Spinal cord (tissue), 10 donors: ENCODE data around the gene VSX1. TPM values are rescaled to one million over a fixed set of nuclear protein-coding genes. Genes with fewer than 3 reads are reported as not detected.

Experiments
- DNase-seq, 6 donors: peaks; one replicate each; pipeline versions ENCODE4 v3.0.0 to v3.0.0-alpha.2; 2013 to 2015; ENCODE audit warnings: low spot score in 6 of 6, low read depth in 4 of 6
- H3K27ac ChIP-seq: one replicate; pipeline ENCODE4 v1.5.1; 2013; ENCODE audit warnings: low read depth, low read length, control low read depth
- H3K27me3 ChIP-seq: one replicate; pipeline ENCODE4 v1.6.1; 2013; ENCODE audit warnings: low read length; ENCODE audit not compliant: control insufficient read depth, insufficient read depth
- H3K36me3 ChIP-seq: one replicate; pipeline ENCODE4 v1.6.1; 2013; ENCODE audit warnings: low read length; ENCODE audit not compliant: control insufficient read depth, insufficient read depth
- H3K4me1 ChIP-seq: one replicate; pipeline ENCODE4 v1.6.1; 2013; ENCODE audit warnings: low read length; ENCODE audit not compliant: control insufficient read depth, insufficient read depth
- H3K4me3 ChIP-seq: one replicate; pipeline ENCODE4 v1.5.1; 2013; ENCODE audit warnings: low read depth, low read length, control low read depth
- H3K9me3 ChIP-seq: one replicate; pipeline ENCODE4 v1.6.1; 2013; ENCODE audit warnings: low read length; ENCODE audit not compliant: control insufficient read depth, insufficient read depth
- WGBS: methylation state at CpG from one replicate; pipeline ENCODE4 v1.1.5; 2013; ENCODE audit warnings: missing lambda C conversion rate; ENCODE audit not compliant: insufficient coverage; 5-methylcytosine and 5-hydroxymethylcytosine counted together
- polyA plus RNA-seq, 2 donors: library from polyadenylated mRNA; unstranded; fragments of 120-200 nt; gene quantifications; one replicate each; pipeline ENCODE4 v1.2.1, GENCODE V29; 2013; ENCODE audit not compliant: insufficient read length in 2 of 2
- total RNA-seq, 2 donors: library from RNA; depleted of rRNA in 1 of 2; stranded (reverse); fragments of 120-200 nt in 1 of 2; fragments of >200 nt in 1 of 2; gene quantifications; one replicate each; pipeline versions ENCODE4 v1.2.3 to v1.2.4, GENCODE V29; 2013 to 2014
- donor health status: healthy.

VSX1 gene
- total and polyA plus RNA-seq, 4 donors: 0.11 to 1.1 (median 0.75) TPM

DNA sequence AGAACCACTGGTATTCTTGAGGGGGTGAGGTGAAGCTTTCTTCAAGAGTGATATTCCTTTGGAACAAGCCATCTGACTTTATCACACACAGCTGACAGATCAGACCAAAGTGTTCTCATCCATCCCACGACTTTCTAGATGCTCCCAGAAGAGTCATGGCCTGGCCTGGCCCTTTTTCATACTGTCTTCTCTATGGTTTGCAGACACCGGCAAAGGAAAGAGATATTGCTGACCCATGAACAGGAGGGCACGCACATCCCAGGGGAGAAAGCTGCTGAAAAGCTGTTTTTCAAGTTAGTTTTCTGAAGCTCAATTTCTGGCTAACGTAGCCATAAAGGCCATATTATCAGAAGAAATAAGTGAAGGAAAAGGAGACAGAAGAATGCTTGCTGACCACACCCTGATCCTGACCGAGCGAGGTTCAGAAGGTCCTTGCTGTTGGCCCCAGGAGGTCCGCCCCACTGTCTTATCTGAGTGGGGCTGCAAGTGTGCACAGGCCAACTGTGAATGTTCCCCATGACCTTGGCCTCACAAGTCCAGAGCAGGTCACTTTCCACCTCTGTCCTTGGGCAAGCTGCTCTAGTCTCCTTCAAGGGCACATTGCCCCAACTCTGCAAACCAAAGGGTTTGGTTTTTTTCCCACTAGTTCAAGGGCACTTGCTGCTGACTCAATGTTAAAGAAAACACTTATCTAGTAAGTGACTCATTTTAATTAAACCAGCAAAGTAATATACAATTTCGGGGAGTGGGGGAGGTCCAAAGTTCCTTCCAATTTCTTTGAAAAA lies 26.0 kb downstream of the VSX1 start:
- Histone ChIP-seq H3K36me3 (peaks cover 3% of the 10 kb centered on the region), H3K27ac (no peak overlapping the region), H3K4me3 (peak overlapping the region; percentile 76), H3K9me3 (no peaks in the 10 kb centered on the region), H3K4me1 (peaks cover 70% of the 10 kb centered on the region), H3K27me3 (peaks cover 10% of the 10 kb centered on the region)
- WGBS: 78% methylated on average over 6 of the region's 8 CpGs
- no peak for DNase-seq

DNA sequence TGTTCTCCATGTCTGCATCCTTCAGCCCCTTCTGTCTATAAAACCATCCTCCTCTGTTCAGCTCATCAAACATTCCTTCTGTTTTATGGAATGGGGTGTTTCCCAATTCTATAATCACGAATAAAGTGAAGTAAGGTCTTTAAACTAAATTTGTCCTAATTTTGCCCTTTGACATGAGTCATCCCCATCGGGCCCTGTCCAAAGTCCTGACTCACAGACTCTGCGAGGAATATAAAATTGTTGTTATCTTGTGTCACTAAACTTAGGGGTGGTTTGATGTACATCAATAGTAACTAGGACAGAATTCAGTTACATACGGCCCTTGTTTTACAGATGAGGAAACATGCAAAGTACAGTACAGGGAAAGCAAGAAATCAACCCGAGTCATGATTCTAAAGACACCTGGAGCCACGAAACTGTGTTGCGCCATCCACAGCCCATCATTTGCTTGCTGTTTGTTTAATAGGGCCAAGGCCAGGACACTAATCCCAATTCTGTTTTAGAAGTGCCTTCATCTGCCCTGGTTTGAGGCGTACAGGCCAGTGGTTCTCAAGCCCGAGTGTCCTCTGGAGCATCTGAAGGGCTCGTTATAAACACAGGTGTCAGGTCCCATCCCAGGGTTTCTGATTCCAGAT lies 26.8 kb downstream of the VSX1 start:
- WGBS: 90% methylated on average over 8 of the region's 10 CpGs
- H3K4me3 ChIP-seq: no peak overlapping the region
- no peak for DNase-seq
- H3K27ac ChIP-seq: no peak overlapping the region
- H3K4me1 ChIP-seq: peaks cover 78% of the 10 kb centered on the region
- no peaks in the 10 kb centered on the region for H3K9me3 ChIP-seq
- H3K36me3 ChIP-seq: peaks cover 6% of the 10 kb centered on the region
- H3K27me3 ChIP-seq: peaks cover 10% of the 10 kb centered on the region

DNA sequence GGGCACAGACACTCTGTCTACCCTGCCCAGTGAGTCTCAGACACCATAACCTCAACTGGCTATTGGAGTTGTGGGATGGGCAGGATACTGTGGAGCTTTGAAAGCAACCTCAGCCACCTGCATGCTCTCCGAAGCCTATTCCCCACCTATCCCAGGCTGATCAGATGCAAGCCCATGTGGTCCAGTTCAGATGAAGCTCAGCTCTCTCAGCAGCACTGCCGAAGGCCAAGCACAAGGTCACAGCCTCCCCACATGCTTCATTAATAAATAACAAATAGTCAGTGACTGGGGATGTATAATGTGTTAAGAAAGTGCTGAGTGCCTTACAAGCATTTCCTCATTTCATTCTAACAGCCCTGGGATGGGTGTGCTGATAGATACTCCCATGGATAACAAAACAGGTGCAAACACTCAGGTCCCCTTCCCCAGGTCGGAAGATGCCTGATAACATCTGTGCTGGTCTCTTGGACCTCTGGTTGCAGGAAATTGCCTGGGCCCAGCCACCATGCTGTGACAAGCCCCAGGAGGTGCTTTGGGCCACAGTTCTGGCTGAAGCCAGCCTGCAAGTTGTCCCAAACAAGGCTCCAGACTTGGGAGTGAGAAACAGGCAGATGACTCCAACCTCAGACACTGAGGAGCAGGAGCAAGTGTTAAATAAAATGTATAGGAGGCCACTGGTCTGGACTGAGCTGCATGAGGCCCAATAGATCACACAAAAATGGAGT lies 27.7 kb downstream of the VSX1 start:
- H3K4me1 ChIP-seq: peaks cover 79% of the 10 kb centered on the region
- DNase-seq: no peak
- 71% methylated on average over 2 of the region's 3 CpGs for WGBS

DNA sequence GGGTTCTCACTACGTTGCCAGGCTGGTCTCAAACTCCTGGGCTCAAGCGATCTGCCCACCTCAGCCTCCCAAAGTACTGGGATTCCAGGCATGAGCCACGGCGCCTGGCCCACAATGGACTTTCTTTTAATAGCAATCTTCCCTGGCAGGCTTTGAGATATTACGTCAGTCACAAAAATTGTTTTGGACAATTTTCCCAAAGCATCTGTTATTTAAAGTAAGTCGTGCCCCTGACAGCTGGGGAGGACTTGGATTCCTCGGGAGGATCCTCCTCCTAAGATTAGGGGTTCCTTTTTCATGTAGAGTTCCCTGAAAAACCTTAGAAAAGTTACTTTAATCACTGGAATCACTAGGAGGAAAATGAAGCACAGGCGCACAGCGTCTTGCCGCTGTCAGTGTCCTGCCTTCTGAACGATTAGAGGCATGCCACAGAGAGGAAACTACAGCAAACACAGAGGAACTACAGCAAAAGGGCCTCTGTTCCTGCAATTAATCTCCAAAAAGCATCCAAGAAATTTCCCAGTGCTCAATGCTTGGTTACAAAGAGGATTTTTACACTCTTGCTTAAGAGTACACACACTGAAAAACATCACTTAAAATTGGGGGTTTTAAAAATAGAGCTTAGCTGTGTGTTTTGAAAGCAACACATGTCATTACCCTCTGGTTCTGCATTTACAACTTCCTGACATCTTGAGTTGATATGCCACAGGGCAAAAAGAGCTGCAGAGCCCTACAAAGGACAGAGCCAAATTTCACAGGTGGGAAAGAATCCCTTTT lies 28.5 kb downstream of the VSX1 start:
- Histone ChIP-seq H3K9me3 (no peaks in the 10 kb centered on the region), H3K4me3 (no peak overlapping the region), H3K27ac (peak overlapping the region; percentile 79), H3K27me3 (peaks cover 5% of the 10 kb centered on the region), H3K36me3 (peaks cover 6% of the 10 kb centered on the region), H3K4me1 (peaks cover 78% of the 10 kb centered on the region)
- DNase-seq: peak in 1 of 6 donors; percentile 68
- WGBS: 45% methylated on average over 8 of the region's 11 CpGs

More for the DNA sequence above, 27.7 kb downstream of the VSX1 start:
- Histone ChIP-seq H3K36me3 (peaks cover 6% of the 10 kb centered on the region), H3K4me3 (no peak overlapping the region), H3K27ac (peak overlapping the region; percentile 79), H3K27me3 (peaks cover 8% of the 10 kb centered on the region), H3K9me3 (no peaks in the 10 kb centered on the region)

DNA sequence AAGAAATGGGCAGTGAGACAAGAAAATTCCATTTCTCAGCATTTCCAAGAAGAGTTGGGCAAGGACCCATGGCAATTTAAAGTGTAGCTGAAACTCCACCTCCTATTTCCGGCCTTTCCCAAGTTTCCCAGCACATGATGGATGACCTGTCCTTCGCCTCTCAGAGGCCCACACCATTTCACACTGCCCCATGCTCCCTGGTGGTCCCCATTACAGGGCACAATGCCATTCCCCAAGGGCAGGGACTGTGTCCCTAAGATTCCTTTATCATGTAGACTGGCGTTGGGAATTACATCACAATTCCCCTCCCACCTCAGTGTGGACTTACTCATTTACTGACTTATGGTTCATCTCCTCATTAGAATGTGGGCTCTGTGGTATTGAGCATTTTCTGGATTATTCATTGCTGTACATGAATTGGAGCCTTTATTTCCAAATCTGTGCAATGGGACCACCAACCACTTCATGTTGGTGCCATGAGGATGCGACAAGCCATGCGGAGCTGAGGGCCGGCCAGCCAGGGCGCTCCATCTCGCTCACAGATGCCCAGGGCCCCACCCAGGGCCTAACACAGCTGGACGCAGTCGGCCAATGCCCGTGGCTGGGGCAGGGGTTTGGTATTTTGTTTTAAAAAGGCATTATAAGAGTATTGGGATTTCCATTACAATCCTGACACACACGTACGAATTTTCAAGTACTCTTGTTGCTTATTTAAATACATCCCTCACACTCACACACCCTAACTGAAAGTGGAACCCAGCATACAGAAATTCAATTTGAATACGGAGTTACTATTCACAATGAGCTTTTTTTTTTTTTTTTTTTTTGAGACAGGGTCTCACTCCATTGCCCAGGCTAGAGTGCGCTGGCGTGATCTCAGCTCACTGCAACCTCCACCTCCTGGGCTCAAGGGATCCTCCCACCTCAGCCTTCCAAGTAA lies 29.4 kb downstream of the VSX1 start:
- H3K9me3 ChIP-seq: no peaks in the 10 kb centered on the region
- no peak overlapping the region for H3K4me3 ChIP-seq
- peaks cover 12% of the 10 kb centered on the region for H3K36me3 ChIP-seq
- DNase-seq: no peak
- WGBS: 76% methylated on average over 10 of the region's 16 CpGs
- peaks cover 81% of the 10 kb centered on the region for H3K4me1 ChIP-seq
- H3K27ac ChIP-seq: peak overlapping the region; percentile 79
- H3K27me3 ChIP-seq: peaks cover under 1% of the 10 kb centered on the region

DNA sequence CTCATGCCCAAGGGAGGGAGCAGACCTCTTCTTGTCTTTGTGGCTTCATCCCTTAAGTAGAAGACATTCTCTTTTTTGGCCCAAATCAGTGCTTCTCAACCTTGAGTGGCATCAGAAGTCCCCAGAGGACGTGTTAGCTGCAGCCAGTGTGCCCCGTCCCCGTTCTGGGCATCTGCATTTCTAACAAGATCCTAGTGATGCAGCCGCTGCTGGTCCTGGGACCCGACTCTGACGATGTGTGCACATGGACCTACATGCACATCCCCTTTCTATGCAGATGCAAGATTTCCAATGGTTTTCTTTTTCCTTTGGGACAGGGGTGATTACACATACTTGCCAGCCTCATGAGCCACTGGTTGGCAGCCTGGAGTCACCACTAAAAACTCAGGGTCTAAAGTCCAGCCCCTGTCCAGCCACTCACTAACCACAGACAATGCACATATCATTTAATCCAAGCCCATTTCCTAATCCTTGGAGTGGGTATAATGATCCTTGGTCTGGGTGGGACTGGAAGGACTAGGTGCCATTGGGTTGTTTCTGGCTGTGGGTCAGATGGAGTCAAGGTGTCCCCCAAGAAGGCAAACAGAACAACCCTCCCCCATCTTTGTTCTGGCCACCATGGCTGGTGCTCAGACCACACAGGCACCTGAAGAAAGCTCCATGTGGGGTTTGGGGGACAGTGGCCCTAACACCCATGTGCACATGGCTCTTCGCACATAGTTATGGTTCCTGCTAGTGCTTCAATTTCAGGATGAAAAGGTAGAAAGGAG lies 30.4 kb downstream of the VSX1 start:
- peaks cover 22% of the 10 kb centered on the region for H3K36me3 ChIP-seq
- no peaks in the 10 kb centered on the region for H3K27me3 ChIP-seq
- H3K4me1 ChIP-seq: peaks cover 80% of the 10 kb centered on the region
- WGBS: over 99% methylated on average over 7 of the region's 7 CpGs
- DNase-seq: no peak
- no peak overlapping the region for H3K27ac ChIP-seq
- H3K9me3 ChIP-seq: no peaks in the 10 kb centered on the region
- H3K4me3 ChIP-seq: no peak overlapping the region

DNA sequence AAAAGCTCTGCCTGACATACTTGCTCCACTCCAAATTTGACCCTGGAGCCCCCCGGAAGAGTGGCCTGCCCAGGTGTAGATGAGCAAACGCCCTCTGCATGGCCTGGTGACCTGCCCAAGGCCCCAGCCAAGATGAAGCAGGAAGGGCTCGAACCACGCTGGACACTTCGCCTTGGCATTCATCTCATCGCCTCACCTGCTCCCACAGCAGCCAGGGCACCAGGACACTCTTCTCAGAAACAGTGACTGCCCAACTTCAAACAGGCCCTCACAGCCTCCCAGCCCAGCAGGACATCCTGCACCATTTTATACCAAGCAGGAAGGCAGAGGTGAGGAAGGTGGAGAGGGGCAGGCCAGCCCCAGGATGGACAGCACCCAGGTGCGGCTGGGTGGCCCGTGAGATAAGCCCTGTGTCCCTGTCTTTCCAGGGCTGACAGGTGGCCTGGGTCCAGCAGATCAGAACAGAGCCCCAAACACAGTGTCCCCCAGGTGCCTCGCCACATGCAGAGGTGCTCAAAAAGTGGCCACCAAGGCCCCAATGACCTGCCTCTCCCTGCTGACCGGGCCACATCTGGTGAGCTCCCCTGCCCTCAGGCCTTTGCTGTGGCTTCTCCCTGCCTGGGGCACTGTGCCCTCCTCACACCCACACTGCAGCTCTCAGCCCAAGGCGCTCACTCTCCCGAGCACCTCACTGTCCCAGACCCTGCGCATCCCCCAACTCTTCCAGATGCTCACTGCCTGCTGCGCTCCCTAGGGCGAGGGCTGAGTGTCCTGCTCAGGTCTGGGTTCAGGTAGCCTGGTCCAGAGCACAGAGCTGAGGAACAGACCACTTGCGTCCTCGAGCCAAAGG lies 31.2 kb downstream of the VSX1 start:
- no peak for DNase-seq
- H3K27ac ChIP-seq: no peak overlapping the region
- WGBS: 92% methylated on average over 17 of the region's 17 CpGs
- no peaks in the 10 kb centered on the region for H3K9me3 ChIP-seq
- H3K27me3 ChIP-seq: no peaks in the 10 kb centered on the region
- no peak overlapping the region for H3K4me3 ChIP-seq
- H3K4me1 ChIP-seq: peaks cover 79% of the 10 kb centered on the region
- peaks cover 27% of the 10 kb centered on the region for H3K36me3 ChIP-seq
